Measurements from ENCODE around the gene RET. TPM values are rescaled to one million over a fixed set of nuclear protein-coding genes. Genes with fewer than 3 reads are reported as not detected.

Gene RET
- total RNA-seq, 2 experiments from 2014 or later, result 0.38 to 0.45 TPM

- ATAC-seq (no peak), DNase-seq (no peak)
- CTCF ChIA-PET, result no interaction called here
- no peak overlapping the region for H3K27ac Mint-ChIP-seq
- no peaks in the 10 kb centered on the region for H3K4me1 Mint-ChIP-seq
- H3K36me3 Mint-ChIP-seq, result no peaks in the 10 kb centered on the region
- H3K4me3 Mint-ChIP-seq, result no peak overlapping the region
- no peaks in the 10 kb centered on the region for H3K9me3 Mint-ChIP-seq (ENCODE audit: low read depth)
- H3K27me3 Mint-ChIP-seq, result peaks cover 29% of the 10 kb centered on the region
Observed at GRCh38 chr10:43049081-43049551, 27.8 kb upstream of the RET start.

- no peak for ATAC-seq
- Mint-ChIP-seq H3K4me1 (no peaks in the 10 kb centered on the region), H3K4me3 (no peak overlapping the region), H3K27ac (no peak overlapping the region), H3K9me3 (ENCODE audit: low read depth) (no peaks in the 10 kb centered on the region), H3K36me3 (no peaks in the 10 kb centered on the region), H3K27me3 (peaks cover 29% of the 10 kb centered on the region)
- no peak for DNase-seq
- CTCF ChIA-PET, result no interaction called here
Observed at GRCh38 chr10:43050011-43050410, 26.9 kb upstream of the RET start.

- no peaks in the 10 kb centered on the region for H3K36me3 Mint-ChIP-seq
- CTCF ChIA-PET, result no interaction called here
- H3K4me1 Mint-ChIP-seq, result no peaks in the 10 kb centered on the region
- DNase-seq (no peak), ATAC-seq (no peak)
- H3K4me3 Mint-ChIP-seq, result no peak overlapping the region
- no peak overlapping the region for H3K27ac Mint-ChIP-seq
- no peaks in the 10 kb centered on the region for H3K9me3 Mint-ChIP-seq (ENCODE audit: low read depth)
- peaks cover 39% of the 10 kb centered on the region for H3K27me3 Mint-ChIP-seq
Observed at GRCh38 chr10:43053825-43054224, 23.0 kb upstream of the RET start.

GRCh38 chr10:43054593-43054992 is 22.3 kb upstream of the RET start:
- DNase-seq, result no peak
- no peak overlapping the region for H3K4me3 Mint-ChIP-seq
- ATAC-seq, result no peak
- H3K27ac Mint-ChIP-seq, result no peak overlapping the region
- no peaks in the 10 kb centered on the region for H3K9me3 Mint-ChIP-seq (ENCODE audit: low read depth)
- CTCF ChIA-PET, result interaction anchor here (1.2 to 1.5 kb wide), 2 partner anchors 10 to 151 kb away, joined by 3 read pairs; no protein-coding TSS in a partner anchor
- H3K36me3 Mint-ChIP-seq, result no peaks in the 10 kb centered on the region
- peaks cover 39% of the 10 kb centered on the region for H3K27me3 Mint-ChIP-seq
- H3K4me1 Mint-ChIP-seq, result no peaks in the 10 kb centered on the region

- Mint-ChIP-seq H3K36me3 (no peaks in the 10 kb centered on the region), H3K4me1 (no peaks in the 10 kb centered on the region), H3K4me3 (no peak overlapping the region), H3K27me3 (peaks cover 36% of the 10 kb centered on the region), H3K9me3 (ENCODE audit: low read depth) (no peaks in the 10 kb centered on the region), H3K27ac (no peak overlapping the region)
- ATAC-seq, result no peak
- CTCF ChIA-PET, result interaction anchor here (1.2 to 1.5 kb wide), 2 partner anchors 10 to 150 kb away, joined by 3 read pairs; no protein-coding TSS in a partner anchor
- no peak for DNase-seq
Observed at GRCh38 chr10:43055217-43055616, 21.7 kb upstream of the RET start.

GRCh38 chr10:43055991-43056567 is 20.8 kb upstream of the RET start:
- Mint-ChIP-seq H3K4me3 (no peak overlapping the region), H3K27me3 (peaks cover 29% of the 10 kb centered on the region), H3K4me1 (no peaks in the 10 kb centered on the region), H3K36me3 (no peaks in the 10 kb centered on the region), H3K27ac (no peak overlapping the region), H3K9me3 (ENCODE audit: low read depth) (no peaks in the 10 kb centered on the region)
- CTCF ChIA-PET, result interaction anchor here (1.2 to 1.5 kb wide), 2 partner anchors 9 to 149 kb away, joined by 3 read pairs; no protein-coding TSS in a partner anchor
- DNase-seq (no peak), ATAC-seq (no peak)

- H3K4me3 Mint-ChIP-seq, result no peak overlapping the region
- H3K4me1 Mint-ChIP-seq, result no peaks in the 10 kb centered on the region
- no peaks in the 10 kb centered on the region for H3K9me3 Mint-ChIP-seq (ENCODE audit: low read depth)
- DNase-seq (no peak), ATAC-seq (no peak)
- no peaks in the 10 kb centered on the region for H3K36me3 Mint-ChIP-seq
- peaks cover 25% of the 10 kb centered on the region for H3K27me3 Mint-ChIP-seq
- CTCF ChIA-PET, result no interaction called here
- no peak overlapping the region for H3K27ac Mint-ChIP-seq
Observed at GRCh38 chr10:43056568-43057011, 20.3 kb upstream of the RET start.

GRCh38 chr10:43057231-43057711 is 19.6 kb upstream of the RET start:
- no peak overlapping the region for H3K4me3 Mint-ChIP-seq
- no peak for DNase-seq
- H3K4me1 Mint-ChIP-seq, result no peaks in the 10 kb centered on the region
- peaks cover 21% of the 10 kb centered on the region for H3K27me3 Mint-ChIP-seq
- H3K9me3 Mint-ChIP-seq (ENCODE audit: low read depth), result no peaks in the 10 kb centered on the region
- no peaks in the 10 kb centered on the region for H3K36me3 Mint-ChIP-seq
- no peak overlapping the region for H3K27ac Mint-ChIP-seq
- ATAC-seq, result no peak
- CTCF ChIA-PET, result no interaction called here

GRCh38 chr10:43057831-43058340 is 19.0 kb upstream of the RET start:
- peaks cover 17% of the 10 kb centered on the region for H3K27me3 Mint-ChIP-seq
- CTCF ChIA-PET, result no interaction called here
- H3K4me3 Mint-ChIP-seq, result no peak overlapping the region
- ATAC-seq (no peak), DNase-seq (no peak)
- no peaks in the 10 kb centered on the region for H3K36me3 Mint-ChIP-seq
- H3K9me3 Mint-ChIP-seq (ENCODE audit: low read depth), result no peaks in the 10 kb centered on the region
- no peak overlapping the region for H3K27ac Mint-ChIP-seq
- no peaks in the 10 kb centered on the region for H3K4me1 Mint-ChIP-seq

- Mint-ChIP-seq H3K9me3 (ENCODE audit: low read depth) (no peaks in the 10 kb centered on the region), H3K27ac (no peak overlapping the region), H3K4me1 (no peaks in the 10 kb centered on the region), H3K27me3 (peaks cover 10% of the 10 kb centered on the region), H3K36me3 (no peaks in the 10 kb centered on the region), H3K4me3 (no peak overlapping the region)
- CTCF ChIA-PET, result no interaction called here
- ATAC-seq (no peak), DNase-seq (no peak)
Observed at GRCh38 chr10:43058716-43059335, 18.0 kb upstream of the RET start.

- ATAC-seq, result no peak
- Mint-ChIP-seq H3K4me3 (no peak overlapping the region), H3K27me3 (peaks cover 10% of the 10 kb centered on the region), H3K27ac (no peak overlapping the region), H3K9me3 (ENCODE audit: low read depth) (no peaks in the 10 kb centered on the region), H3K4me1 (no peaks in the 10 kb centered on the region), H3K36me3 (no peaks in the 10 kb centered on the region)
- CTCF ChIA-PET, result no interaction called here
- DNase-seq, result no peak
Observed at GRCh38 chr10:43059336-43059720, 17.5 kb upstream of the RET start.

- CTCF ChIA-PET, result no interaction called here
- Mint-ChIP-seq H3K9me3 (ENCODE audit: low read depth) (no peaks in the 10 kb centered on the region), H3K27ac (no peak overlapping the region), H3K27me3 (peaks cover 10% of the 10 kb centered on the region), H3K4me1 (no peaks in the 10 kb centered on the region), H3K36me3 (no peaks in the 10 kb centered on the region), H3K4me3 (no peak overlapping the region)
- DNase-seq (no peak), ATAC-seq (no peak)
Observed at GRCh38 chr10:43059828-43060227, 17.0 kb upstream of the RET start.

GRCh38 chr10:43060291-43060690 is 16.6 kb upstream of the RET start:
- Mint-ChIP-seq H3K36me3 (no peaks in the 10 kb centered on the region), H3K4me1 (no peaks in the 10 kb centered on the region), H3K4me3 (no peak overlapping the region), H3K9me3 (ENCODE audit: low read depth) (no peaks in the 10 kb centered on the region), H3K27ac (no peak overlapping the region), H3K27me3 (peaks cover 9% of the 10 kb centered on the region)
- ATAC-seq (no peak), DNase-seq (no peak)
- CTCF ChIA-PET, result no interaction called here

GRCh38 chr10:43061331-43061730 is 15.5 kb upstream of the RET start:
- H3K36me3 Mint-ChIP-seq, result no peaks in the 10 kb centered on the region
- CTCF ChIA-PET, result no interaction called here
- ATAC-seq, result no peak

More at GRCh38 chr10:43061331-43061730, 15.5 kb upstream of the RET start:
- H3K27me3 Mint-ChIP-seq, result peaks cover 6% of the 10 kb centered on the region
- no peak for DNase-seq
- H3K4me3 Mint-ChIP-seq, result no peak overlapping the region
- H3K27ac Mint-ChIP-seq, result no peak overlapping the region
- no peaks in the 10 kb centered on the region for H3K9me3 Mint-ChIP-seq (ENCODE audit: low read depth)
- no peaks in the 10 kb centered on the region for H3K4me1 Mint-ChIP-seq
